ENCODE results near the gene SDK1.

DNA sequence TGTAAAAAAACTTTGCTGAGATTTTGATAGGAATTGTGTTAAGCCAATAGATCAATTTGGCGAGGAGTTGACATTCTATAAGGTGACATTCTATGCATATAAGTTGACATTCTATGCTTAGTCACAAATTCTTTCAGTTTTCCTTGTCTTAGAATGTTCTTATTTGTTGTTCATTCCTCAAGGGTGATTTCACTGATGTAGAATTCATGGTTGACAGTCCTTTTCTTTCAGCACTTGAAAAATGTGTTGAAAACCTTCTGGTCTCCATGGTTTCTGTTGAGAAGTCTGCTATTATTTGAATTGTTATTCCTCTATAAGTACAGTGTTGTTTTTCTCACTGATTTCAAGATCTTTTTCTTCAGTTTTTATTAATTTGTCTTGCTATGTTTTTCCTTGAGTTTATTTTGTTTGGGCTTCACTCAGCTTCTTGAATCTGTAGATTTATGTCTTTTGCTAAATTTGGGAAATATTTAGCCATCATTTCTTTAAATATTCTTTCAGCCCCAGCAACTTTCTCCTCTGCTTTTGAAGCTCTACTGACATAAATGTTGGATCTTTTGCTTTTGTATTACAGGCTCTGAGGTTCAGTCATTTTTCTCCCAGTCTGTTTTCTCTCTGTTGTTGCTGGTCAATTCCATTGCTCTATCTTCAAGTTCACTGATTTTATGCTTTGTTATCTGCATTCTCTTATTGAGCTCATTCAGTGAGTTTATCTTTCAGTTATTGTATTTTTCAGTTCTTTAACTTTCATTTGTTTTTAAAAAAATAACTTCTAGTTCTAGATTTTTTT, 154.9 kb downstream of the SDK1 start:
- TF ChIP-seq, protein P1, sequence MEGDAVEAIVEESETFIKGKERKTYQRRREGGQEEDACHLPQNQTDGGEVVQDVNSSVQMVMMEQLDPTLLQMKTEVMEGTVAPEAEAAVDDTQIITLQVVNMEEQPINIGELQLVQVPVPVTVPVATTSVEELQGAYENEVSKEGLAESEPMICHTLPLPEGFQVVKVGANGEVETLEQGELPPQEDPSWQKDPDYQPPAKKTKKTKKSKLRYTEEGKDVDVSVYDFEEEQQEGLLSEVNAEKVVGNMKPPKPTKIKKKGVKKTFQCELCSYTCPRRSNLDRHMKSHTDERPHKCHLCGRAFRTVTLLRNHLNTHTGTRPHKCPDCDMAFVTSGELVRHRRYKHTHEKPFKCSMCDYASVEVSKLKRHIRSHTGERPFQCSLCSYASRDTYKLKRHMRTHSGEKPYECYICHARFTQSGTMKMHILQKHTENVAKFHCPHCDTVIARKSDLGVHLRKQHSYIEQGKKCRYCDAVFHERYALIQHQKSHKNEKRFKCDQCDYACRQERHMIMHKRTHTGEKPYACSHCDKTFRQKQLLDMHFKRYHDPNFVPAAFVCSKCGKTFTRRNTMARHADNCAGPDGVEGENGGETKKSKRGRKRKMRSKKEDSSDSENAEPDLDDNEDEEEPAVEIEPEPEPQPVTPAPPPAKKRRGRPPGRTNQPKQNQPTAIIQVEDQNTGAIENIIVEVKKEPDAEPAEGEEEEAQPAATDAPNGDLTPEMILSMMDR (IDR thresholded peaks at IDR 0.05) = no peak
- no peak for TF ChIP-seq NR2C2 (CRISPR knock-in tag; IDR thresholded peaks at IDR 0.05)
- no peak for TF ChIP-seq RELA (CRISPR knock-in tag; IDR thresholded peaks at IDR 0.05; ENCODE audit: borderline replicate concordance)
- TF ChIP-seq, protein P2, sequence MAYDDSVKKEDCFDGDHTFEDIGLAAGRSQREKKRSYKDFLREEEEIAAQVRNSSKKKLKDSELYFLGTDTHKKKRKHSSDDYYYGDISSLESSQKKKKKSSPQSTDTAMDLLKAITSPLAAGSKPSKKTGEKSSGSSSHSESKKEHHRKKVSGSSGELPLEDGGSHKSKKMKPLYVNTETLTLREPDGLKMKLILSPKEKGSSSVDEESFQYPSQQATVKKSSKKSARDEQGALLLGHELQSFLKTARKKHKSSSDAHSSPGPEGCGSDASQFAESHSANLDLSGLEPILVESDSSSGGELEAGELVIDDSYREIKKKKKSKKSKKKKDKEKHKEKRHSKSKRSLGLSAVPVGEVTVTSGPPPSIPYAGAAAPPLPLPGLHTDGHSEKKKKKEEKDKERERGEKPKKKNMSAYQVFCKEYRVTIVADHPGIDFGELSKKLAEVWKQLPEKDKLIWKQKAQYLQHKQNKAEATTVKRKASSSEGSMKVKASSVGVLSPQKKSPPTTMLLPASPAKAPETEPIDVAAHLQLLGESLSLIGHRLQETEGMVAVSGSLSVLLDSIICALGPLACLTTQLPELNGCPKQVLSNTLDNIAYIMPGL (CRISPR knock-in tag; IDR thresholded peaks at IDR 0.05) = no peak
- TF ChIP-seq TEAD4 (CRISPR knock-in tag; IDR thresholded peaks at IDR 0.05) = no peak
- no peak for TF ChIP-seq GABPB1 (CRISPR knock-in tag; IDR thresholded peaks at IDR 0.05)
- TF ChIP-seq, protein P3, sequence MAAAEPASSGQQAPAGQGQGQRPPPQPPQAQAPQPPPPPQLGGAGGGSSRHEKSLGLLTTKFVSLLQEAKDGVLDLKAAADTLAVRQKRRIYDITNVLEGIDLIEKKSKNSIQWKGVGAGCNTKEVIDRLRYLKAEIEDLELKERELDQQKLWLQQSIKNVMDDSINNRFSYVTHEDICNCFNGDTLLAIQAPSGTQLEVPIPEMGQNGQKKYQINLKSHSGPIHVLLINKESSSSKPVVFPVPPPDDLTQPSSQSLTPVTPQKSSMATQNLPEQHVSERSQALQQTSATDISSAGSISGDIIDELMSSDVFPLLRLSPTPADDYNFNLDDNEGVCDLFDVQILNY (CRISPR knock-in tag; IDR thresholded peaks at IDR 0.05) = no peak
- no peak for TF ChIP-seq ATF1 (CRISPR knock-in tag; IDR thresholded peaks at IDR 0.05)
- no peak for TF ChIP-seq ZNF121 (CRISPR knock-in tag; IDR thresholded peaks at IDR 0.05)
- no peak for TF ChIP-seq ZBTB21 (CRISPR knock-in tag; IDR thresholded peaks at IDR 0.05; ENCODE audit: borderline replicate concordance)
- no peak for TF ChIP-seq ZNF232 (CRISPR knock-in tag; IDR thresholded peaks at IDR 0.05)
- TF ChIP-seq, protein P4, sequence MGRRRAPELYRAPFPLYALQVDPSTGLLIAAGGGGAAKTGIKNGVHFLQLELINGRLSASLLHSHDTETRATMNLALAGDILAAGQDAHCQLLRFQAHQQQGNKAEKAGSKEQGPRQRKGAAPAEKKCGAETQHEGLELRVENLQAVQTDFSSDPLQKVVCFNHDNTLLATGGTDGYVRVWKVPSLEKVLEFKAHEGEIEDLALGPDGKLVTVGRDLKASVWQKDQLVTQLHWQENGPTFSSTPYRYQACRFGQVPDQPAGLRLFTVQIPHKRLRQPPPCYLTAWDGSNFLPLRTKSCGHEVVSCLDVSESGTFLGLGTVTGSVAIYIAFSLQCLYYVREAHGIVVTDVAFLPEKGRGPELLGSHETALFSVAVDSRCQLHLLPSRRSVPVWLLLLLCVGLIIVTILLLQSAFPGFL (CRISPR knock-in tag; IDR thresholded peaks at IDR 0.05; ENCODE audit: borderline replicate concordance) = no peak

Data from WTC11 (cell line).